Measurements from ENCODE around the gene HEXD.
"Not testable (repeated sequence)": the region's sequence is repeated elsewhere in the genome, so short reads cannot be mapped to it uniquely, and the experiment has no call there.

HEXD gene

GRCh38 chr17:82440991-82441627 is 23.0 kb downstream of the HEXD start:
- DNase-seq (ENCODE audit: low read depth): no peak

- no peak for DNase-seq (ENCODE audit: low read depth)
Measured at GRCh38 chr17:82441691-82442487, 23.7 kb downstream of the HEXD start.

GRCh38 chr17:82442643-82443464 is 24.7 kb downstream of the HEXD start:
- DNase-seq (ENCODE audit: low read depth): no peak

GRCh38 chr17:82443465-82444283 is 25.5 kb downstream of the HEXD start:
- DNase-seq (ENCODE audit: low read depth): no peak

GRCh38 chr17:82444284-82444893 is 26.2 kb downstream of the HEXD start:
- no peak for DNase-seq (ENCODE audit: low read depth)

- no peak for DNase-seq (ENCODE audit: low read depth)
Measured at GRCh38 chr17:82444941-82445521, 26.9 kb downstream of the HEXD start.

GRCh38 chr17:82445542-82445941 is 27.4 kb downstream of the HEXD start:
- DNase-seq (ENCODE audit: low read depth): no peak

GRCh38 chr17:82446124-82446523 is 28.0 kb downstream of the HEXD start:
- DNase-seq (ENCODE audit: low read depth): no peak

- DNase-seq (ENCODE audit: low read depth): no peak
Measured at GRCh38 chr17:82446649-82447048, 28.5 kb downstream of the HEXD start.

- no peak for DNase-seq (ENCODE audit: low read depth)
Measured at GRCh38 chr17:82447876-82448275, 29.7 kb downstream of the HEXD start.

- DNase-seq (ENCODE audit: low read depth): peak; percentile 50
Measured at GRCh38 chr17:82449131-82449882, 31.2 kb downstream of the HEXD start.

- DNase-seq (ENCODE audit: low read depth): peak; percentile 36
Measured at GRCh38 chr17:82449883-82450356, 31.8 kb downstream of the HEXD start.

GRCh38 chr17:82450357-82451106 is 32.4 kb downstream of the HEXD start, which contains the start of gene CYBC1:
Gene CYBC1, minus strand, starts transcription at chr17:82450752. Its CDS starts 1,498 bp downstream, at chr17:82449254.
- peak; percentile 96 for DNase-seq (ENCODE audit: low read depth)

- no peak for DNase-seq (ENCODE audit: low read depth)
Measured at GRCh38 chr17:82452162-82452561, 34.0 kb downstream of the HEXD start.

GRCh38 chr17:82453151-82453550 is 35.0 kb downstream of the HEXD start:
- DNase-seq (ENCODE audit: low read depth): not testable (repeated sequence)

- not testable (repeated sequence) for DNase-seq (ENCODE audit: low read depth)
Measured at GRCh38 chr17:82453706-82454105, 35.6 kb downstream of the HEXD start.

GRCh38 chr17:82457073-82457928 is 39.2 kb downstream of the HEXD start:
- no peak for DNase-seq (ENCODE audit: low read depth)

- DNase-seq (ENCODE audit: low read depth): no peak
Measured at GRCh38 chr17:82457929-82458178, 39.7 kb downstream of the HEXD start.

Data from activated T-cell treated with anti-CD3 and anti-CD28 coated beads for 48 hours (primary cell).